GM21786 (cell line): Measurements from ENCODE around the gene ITSN1.
"Not testable (repeated sequence)": the region's sequence is repeated elsewhere in the genome, so short reads cannot be mapped to it uniquely, and the experiment has no call there.

Source experiments
- ATAC-seq: cut with Tn5 transposase; IDR thresholded peaks from one replicate; pipeline ENCODE4 v1.9.1; 2021; ENCODE audit not compliant: unreplicated experiment

ITSN1 gene

GRCh38 chr21:33650929-33651509 lies 8.7 kb downstream of the ITSN1 start:
- ATAC-seq = no peak

DNA sequence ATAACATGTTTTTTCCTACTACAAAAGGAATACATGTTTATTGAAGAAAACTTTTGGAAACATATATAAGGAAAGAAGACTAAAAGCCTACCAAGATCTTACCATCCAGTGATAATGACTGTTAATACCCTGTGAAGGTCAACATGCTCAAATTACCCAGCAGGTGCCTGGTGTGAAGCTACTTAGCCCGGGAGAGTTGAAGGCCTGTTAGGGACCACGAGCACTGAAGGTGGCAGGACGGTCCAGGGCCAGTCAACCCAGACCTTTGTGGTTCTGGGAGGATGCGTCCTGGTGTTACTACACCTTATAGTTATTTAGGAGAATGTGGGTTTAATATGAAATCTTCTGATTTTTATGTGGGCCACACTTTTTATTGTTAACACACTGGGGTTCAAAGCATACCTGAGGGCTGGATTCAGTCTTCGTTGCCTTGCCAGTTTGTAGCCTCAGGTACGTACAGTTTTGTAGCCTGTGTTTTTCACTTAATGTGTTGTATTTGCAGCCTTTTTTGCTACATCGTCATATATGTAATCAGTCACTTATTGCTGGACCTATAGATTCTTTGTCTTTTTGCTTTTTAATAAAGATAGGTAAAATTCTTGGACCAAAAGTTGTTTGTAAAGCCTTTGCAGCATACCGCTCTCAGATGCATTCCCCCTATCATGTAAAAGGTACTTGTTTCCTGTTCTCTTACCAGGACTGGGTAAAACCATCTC lies 9.8 kb downstream of the ITSN1 start:
- no peak for ATAC-seq

DNA sequence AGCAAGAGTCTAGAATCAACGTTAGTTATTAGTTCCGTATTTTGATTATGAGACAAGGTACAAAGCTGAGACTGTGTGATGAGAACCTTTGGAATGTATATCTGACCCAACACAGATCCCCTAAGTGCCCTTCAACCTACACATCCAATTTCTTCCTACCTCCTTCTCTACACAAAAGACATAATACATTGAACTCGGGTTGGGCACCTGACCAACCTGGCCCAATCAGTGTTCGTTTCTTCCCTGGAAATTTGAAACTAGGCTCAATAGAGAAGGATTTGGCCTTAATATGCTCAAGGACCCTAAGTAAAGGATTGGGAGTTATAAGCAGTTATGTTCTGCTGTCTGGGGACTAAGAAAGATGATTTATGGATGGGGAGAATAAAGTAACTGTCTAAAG lies 12.1 kb downstream of the ITSN1 start:
- no peak for ATAC-seq

DNA sequence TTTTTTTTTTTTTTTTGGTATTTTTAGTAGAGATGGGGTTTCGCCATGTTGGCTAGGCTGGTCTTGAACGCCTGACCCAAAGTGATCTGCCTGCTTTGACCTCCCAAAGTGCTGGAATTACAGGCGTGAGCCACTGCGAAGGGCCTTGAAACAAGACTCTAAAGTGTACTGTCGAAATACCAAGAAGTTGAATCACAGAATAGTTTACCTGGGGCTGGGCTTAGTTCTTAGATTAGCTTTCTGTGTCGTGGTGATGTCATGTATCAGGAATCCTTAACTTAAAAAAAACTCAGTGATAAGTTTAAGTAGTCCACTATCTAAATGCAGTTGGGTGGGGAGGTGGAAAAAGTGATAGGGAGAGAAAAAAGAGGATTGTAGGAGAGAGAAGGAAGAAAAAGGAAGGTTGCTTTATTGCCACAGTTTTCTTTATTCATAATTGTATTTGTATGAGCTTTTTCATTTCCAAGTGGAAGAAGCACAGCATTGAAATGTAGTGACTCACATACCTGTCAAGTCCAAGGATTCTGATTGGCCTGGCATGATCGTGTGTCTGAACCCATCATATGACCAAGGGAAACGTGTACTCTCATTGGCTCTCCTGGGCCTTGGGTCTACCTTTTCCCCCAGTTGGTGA lies 13.4 kb downstream of the ITSN1 start:
- ATAC-seq = no peak

GRCh38 chr21:33657124-33657820 lies 15.0 kb downstream of the ITSN1 start:
- ATAC-seq = no peak

DNA sequence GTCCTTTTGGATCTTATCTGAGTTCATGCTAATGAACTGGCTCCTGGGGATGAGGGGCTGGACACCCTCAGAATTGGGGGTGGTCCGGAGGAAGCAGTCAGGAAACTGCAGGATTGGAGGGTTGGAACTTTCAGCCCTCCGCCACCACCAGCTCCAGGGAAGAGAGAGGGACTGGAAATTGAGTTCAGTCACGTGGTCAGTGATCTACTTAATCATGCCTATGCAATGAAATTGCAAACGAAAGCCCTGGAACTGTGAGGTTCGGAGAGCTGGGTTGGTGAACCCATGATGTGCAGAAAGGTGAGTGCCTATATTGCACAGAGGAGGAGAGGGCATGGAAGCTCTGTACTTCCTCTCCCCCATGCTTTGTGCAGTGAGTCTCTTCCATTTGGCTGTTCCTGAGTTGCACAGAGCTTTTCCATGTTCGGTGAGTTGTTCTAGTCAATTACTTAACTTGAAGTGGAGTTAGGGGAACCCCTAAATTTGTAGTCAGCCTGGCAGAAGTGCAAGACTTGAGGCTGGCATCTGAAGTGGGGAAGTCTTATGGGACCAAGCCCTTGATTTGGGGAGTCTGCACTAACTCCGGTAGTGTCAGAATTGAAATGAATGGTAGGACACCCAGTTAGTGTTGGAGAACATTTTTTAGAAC lies 16.7 kb downstream of the ITSN1 start:
- no peak for ATAC-seq

GRCh38 chr21:33659568-33659949 lies 17.3 kb downstream of the ITSN1 start:
- no peak for ATAC-seq

DNA sequence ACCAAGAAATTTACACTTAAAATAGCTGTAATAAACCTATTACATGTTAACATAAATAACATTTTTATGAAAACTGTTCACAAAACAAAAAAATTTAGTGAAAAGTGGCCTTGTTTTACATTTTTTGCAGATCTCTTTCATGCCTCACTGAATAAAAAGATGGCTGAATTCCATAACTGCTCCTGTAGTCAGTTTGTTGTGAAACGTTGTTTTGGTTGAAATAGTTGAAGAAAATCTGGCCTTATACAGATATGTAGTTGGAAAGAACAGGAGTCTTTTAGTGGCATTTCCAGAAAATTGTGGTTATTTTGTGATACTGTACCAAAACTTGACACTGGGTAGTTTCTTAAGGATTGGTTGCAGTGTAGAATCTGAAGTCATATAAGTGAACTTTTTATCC lies 18.1 kb downstream of the ITSN1 start:
- ATAC-seq = no peak

GRCh38 chr21:33661146-33661545 lies 18.8 kb downstream of the ITSN1 start:
- ATAC-seq = no peak

DNA sequence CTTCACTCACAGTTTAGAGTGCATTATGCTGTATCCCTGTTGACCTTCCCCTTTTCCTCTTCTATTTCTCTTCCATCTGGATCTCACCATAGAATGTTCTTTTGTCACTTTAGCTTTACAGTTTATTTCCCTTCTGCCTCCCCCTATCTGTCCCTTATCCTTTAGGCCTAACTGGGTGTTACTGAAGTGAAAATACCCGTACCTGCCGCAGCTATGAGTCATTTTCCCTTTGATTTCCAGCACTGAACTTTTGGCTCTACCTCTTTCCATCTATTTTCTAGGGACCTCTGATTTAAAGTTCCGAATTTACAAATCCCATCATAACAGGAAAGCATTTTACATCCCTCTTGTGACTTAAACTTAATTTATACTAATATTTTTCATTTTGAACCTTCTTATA lies 19.7 kb downstream of the ITSN1 start:
- ATAC-seq = no peak

GRCh38 chr21:33663241-33663640 lies 20.9 kb downstream of the ITSN1 start:
- no peak for ATAC-seq

- no peak for ATAC-seq
Measured at GRCh38 chr21:33664135-33664534, 21.8 kb downstream of the ITSN1 start.

DNA sequence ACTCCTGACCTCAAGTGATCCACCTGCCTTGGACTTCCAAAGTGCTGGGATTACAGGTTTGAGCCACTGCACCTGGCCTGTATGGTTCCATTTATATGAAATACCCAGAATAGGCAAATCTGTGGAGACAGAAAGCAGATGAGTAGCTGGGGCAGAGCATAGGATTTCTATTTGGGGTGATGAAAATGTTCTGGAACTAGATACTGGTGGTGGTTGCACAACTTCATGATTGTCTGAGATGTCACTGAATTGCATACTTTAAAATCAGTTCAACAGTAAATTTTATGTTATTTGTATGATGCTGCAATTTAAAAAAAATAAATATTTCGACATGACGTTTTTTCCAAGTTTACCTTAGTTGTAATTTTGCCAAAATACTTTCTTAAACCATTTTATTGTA lies 23.9 kb downstream of the ITSN1 start:
- ATAC-seq = no peak

GRCh38 chr21:33667636-33668035 lies 25.3 kb downstream of the ITSN1 start:
- no peak for ATAC-seq

DNA sequence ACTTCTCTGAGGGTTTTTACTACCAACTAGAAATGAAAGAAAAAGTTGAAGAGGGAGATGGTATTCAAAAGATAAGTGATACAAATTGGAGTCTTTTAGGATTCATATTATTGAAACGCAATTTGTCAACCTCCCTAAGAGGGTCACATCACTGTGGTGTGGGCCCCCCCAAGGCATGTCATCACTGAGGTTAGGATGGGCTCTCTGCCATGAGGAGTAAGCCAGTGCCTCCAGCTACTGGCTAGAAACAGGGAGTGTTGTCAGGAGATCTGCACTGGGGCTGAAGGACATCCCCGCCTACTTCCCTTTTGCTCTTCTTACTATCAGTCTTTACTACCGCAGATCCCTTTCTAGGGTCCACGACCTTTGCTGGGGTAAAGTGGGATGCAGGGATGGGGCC lies 25.9 kb downstream of the ITSN1 start:
- ATAC-seq = no peak

- no peak for ATAC-seq
Measured at GRCh38 chr21:33668620-33669019, 26.3 kb downstream of the ITSN1 start.

DNA sequence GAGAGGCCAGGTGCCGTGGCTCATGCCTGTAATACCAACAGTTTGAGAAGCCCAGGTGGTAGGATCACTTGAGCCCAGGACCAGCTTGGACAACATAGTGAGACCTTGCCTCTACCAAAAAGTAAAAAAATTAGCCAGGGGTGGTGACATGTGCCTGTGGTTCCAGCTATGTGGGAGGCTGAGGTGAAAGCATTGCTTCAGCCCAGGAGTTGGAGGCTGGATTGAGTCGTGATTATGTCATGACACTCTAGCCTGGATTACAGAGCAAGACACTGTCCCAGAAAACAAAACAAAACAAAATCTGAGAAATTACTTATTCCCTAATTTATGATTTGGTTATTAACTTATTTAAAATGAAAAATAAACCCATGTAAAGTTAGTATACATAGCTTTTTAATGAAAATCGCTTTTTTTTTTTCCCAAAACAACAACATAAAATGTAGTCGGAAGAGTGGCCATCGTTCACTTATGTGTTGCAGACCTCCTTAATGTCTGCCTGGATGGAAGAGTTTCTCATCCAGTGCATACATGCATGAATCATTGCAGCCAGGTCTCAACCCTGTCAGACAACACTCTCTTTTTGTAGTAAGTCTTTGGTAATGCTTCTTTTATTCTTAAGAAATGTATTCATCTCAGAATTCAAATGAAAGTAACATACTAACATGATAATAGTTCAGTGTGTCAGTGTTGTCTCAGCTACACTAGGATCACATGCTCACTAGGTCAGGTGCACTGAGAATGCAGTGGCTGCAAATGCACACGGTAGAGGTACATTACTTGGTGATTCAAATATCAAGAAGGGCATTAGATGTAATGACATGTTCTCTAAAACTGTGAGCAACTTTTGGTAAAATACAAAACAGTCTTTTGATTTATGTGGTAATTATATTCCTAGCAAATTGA lies 28.0 kb downstream of the ITSN1 start:
- no peak for ATAC-seq

DNA sequence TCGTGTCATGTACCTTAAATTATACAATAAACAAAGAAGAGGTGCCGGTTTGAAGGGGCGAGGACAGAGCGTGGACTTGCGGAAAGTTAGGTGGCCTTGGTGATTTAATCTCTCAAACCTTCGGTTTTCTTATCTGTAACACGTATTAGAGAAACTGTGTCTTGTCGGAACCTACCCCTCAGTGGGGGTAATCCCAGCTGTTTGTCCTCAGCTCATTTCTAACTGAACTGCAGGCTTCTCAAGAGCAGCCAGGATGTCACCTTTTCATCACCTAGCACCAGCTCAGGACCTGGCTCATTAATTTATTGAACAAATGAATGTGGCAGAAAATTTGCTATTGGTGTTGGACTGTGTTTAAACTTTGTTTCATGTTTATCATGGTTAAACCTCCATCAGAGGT lies 31.2 kb downstream of the ITSN1 start:
- no peak for ATAC-seq

DNA sequence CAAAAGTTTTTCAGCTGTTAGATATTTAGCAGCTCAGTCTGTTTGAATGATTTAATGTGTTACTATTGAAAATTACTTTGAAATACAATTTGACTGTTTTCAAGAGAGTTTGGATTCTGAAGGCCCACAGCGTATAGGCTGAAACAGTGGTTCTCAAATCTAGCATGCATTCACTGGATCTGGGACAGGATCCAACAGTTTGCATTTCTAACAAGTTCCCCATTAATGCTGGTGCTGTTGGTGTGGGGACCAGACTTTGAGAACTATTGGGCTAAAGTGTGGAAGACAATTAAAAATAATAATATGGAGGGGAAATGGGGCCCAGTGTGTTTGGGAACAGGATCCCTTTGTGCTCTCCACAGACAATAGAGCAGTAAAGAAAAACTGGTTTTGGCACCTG lies 31.9 kb downstream of the ITSN1 start:
- no peak for ATAC-seq

DNA sequence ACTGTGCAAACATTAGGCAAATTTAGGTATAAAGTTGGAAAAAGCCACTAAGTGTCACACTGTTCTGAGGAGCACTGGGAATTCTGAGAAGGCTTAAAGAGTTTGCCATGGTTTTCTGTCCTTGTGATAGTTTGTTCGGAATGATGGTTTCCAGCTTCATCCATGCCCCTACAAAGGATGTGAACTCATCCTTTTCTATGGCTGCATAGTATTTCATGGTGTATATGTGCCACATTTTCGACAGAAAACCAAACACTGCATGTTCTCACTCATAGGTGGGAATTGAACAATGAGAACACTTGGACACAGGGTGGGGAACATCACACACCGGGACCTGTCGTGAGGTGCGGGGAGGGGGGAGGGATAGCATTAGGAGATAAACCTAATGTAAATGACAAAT lies 34.4 kb downstream of the ITSN1 start:
- ATAC-seq = not testable (repeated sequence)
